HEK293 (cell line): ENCODE data around the gene BMP5.

Source experiments
- BCL11B ChIP-seq: fragments of 450-650 bp; formaldehyde crosslinking; IDR thresholded peaks from 2 replicates; pipeline ENCODE4 v1.5.1; 2016; ENCODE audit warnings: low read depth, missing biosample characterization, missing genetic modification characterization
- MYNN ChIP-seq: fragments of 450-650 bp; formaldehyde crosslinking; IDR thresholded peaks from 2 replicates; pipeline ENCODE4 v1.5.1; 2016; ENCODE audit warnings: missing biosample characterization, missing genetic modification characterization, borderline replicate concordance
- ZBTB20 ChIP-seq: fragments of 450-650 bp; formaldehyde crosslinking; IDR thresholded peaks from 2 replicates; pipeline ENCODE4 v1.5.1; 2016; ENCODE audit warnings: missing biosample characterization, missing genetic modification characterization
- ZNF10 ChIP-seq: fragments of 450-650 bp; formaldehyde crosslinking; IDR thresholded peaks from 2 replicates; pipeline ENCODE4 v1.5.1; 2017; ENCODE audit warnings: missing biosample characterization, missing genetic modification characterization
- ZNF311 ChIP-seq: fragments of 450-650 bp; formaldehyde crosslinking; IDR thresholded peaks from 2 replicates; pipeline ENCODE4 v1.5.1; 2017; ENCODE audit warnings: missing biosample characterization, missing genetic modification characterization, borderline replicate concordance
- ZNF423 ChIP-seq: fragments of 450-650 bp; formaldehyde crosslinking; IDR thresholded peaks from 2 replicates; pipeline ENCODE4 v1.5.1; 2016; ENCODE audit warnings: missing biosample characterization, missing genetic modification characterization
- ZNF561 ChIP-seq: fragments of 450-650 bp; IDR thresholded peaks from 2 replicates; pipeline ENCODE4 v1.5.1; 2018; ENCODE audit warnings: missing biosample characterization, missing genetic modification characterization, borderline replicate concordance
- ZNF624 ChIP-seq: fragments of 450-650 bp; formaldehyde crosslinking; IDR thresholded peaks from 2 replicates; pipeline ENCODE4 v1.5.1; 2017; ENCODE audit warnings: missing biosample characterization, missing genetic modification characterization
- ZNF843 ChIP-seq: fragments of 450-650 bp; formaldehyde crosslinking; IDR thresholded peaks from 2 replicates; pipeline ENCODE4 v1.5.1; 2016; ENCODE audit warnings: missing biosample characterization, missing genetic modification characterization
- TF ChIP-seq, protein P1 (sequence below): fragments of 450-650 bp; formaldehyde crosslinking; IDR thresholded peaks from 2 replicates; pipeline ENCODE4 v1.5.1; 2016; ENCODE audit warnings: missing biosample characterization, missing genetic modification characterization
- TF ChIP-seq, protein P2 (sequence below): fragments of 450-650 bp; formaldehyde crosslinking; IDR thresholded peaks from 2 replicates; pipeline ENCODE4; 2016; ENCODE audit warnings: missing biosample characterization, missing genetic modification characterization
- TF ChIP-seq, protein P3 (sequence below): fragments of 450-650 bp; formaldehyde crosslinking; IDR thresholded peaks from 2 replicates; pipeline ENCODE4 v1.5.1; 2016; ENCODE audit warnings: missing biosample characterization, missing genetic modification characterization, borderline replicate concordance
- TF ChIP-seq, protein P4 (sequence below): fragments of 450-650 bp; IDR thresholded peaks from 2 replicates; pipeline ENCODE4 v1.5.1; 2018; ENCODE audit warnings: missing biosample characterization, mild to moderate bottlenecking, missing genetic modification characterization
- TF ChIP-seq, protein P5 (sequence below): fragments of 450-650 bp; formaldehyde crosslinking; IDR thresholded peaks from 2 replicates; pipeline ENCODE4 v1.5.1; 2016; ENCODE audit warnings: missing biosample characterization, missing genetic modification characterization

DNA sequence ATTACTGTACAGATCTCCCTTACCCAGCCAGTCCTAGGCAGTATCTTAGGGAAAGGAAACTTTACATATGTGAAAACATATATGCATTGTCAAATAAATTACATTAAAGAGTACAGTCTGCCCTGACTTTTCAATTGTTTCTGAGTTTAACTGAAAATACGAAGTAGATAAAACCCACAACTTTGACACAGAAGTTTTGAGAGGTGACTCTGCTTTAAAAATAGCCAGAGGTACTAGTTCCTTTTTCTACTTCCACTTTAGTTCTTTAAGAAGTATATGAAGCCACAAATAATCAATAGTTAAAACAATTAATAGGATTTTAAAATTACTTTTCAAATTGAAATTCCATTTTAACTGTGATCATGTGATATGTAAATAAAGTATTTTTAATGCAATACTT, 62.9 kb downstream of the BMP5 start:
- TF ChIP-seq, protein P1, sequence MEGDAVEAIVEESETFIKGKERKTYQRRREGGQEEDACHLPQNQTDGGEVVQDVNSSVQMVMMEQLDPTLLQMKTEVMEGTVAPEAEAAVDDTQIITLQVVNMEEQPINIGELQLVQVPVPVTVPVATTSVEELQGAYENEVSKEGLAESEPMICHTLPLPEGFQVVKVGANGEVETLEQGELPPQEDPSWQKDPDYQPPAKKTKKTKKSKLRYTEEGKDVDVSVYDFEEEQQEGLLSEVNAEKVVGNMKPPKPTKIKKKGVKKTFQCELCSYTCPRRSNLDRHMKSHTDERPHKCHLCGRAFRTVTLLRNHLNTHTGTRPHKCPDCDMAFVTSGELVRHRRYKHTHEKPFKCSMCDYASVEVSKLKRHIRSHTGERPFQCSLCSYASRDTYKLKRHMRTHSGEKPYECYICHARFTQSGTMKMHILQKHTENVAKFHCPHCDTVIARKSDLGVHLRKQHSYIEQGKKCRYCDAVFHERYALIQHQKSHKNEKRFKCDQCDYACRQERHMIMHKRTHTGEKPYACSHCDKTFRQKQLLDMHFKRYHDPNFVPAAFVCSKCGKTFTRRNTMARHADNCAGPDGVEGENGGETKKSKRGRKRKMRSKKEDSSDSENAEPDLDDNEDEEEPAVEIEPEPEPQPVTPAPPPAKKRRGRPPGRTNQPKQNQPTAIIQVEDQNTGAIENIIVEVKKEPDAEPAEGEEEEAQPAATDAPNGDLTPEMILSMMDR (tag by site-specific recombination) = no peak
- TF ChIP-seq ZNF10 (no peak), ZNF561 (tag by site-specific recombination) (no peak), ZNF423 (tag by site-specific recombination) (no peak), ZBTB20 (tag by site-specific recombination) (no peak), ZNF624 (tag by site-specific recombination) (no peak), ZNF311 (no peak), BCL11B (no peak), MYNN (tag by site-specific recombination) (no peak), ZNF843 (tag by site-specific recombination) (no peak)
- TF ChIP-seq, protein P2, sequence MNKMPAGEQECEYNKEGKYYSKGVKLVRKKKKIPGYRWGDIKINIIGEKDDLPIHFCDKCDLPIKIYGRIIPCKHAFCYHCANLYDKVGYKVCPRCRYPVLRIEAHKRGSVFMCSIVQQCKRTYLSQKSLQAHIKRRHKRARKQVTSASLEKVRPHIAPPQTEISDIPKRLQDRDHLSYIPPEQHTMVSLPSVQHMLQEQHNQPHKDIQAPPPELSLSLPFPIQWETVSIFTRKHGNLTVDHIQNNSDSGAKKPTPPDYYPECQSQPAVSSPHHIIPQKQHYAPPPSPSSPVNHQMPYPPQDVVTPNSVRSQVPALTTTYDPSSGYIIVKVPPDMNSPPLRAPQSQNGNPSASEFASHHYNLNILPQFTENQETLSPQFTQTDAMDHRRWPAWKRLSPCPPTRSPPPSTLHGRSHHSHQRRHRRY (tag by site-specific recombination) = no peak
- TF ChIP-seq, protein P3, sequence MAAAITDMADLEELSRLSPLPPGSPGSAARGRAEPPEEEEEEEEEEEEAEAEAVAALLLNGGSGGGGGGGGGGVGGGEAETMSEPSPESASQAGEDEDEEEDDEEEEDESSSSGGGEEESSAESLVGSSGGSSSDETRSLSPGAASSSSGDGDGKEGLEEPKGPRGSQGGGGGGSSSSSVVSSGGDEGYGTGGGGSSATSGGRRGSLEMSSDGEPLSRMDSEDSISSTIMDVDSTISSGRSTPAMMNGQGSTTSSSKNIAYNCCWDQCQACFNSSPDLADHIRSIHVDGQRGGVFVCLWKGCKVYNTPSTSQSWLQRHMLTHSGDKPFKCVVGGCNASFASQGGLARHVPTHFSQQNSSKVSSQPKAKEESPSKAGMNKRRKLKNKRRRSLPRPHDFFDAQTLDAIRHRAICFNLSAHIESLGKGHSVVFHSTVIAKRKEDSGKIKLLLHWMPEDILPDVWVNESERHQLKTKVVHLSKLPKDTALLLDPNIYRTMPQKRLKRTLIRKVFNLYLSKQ (tag by site-specific recombination) = no peak
- TF ChIP-seq, protein P4, sequence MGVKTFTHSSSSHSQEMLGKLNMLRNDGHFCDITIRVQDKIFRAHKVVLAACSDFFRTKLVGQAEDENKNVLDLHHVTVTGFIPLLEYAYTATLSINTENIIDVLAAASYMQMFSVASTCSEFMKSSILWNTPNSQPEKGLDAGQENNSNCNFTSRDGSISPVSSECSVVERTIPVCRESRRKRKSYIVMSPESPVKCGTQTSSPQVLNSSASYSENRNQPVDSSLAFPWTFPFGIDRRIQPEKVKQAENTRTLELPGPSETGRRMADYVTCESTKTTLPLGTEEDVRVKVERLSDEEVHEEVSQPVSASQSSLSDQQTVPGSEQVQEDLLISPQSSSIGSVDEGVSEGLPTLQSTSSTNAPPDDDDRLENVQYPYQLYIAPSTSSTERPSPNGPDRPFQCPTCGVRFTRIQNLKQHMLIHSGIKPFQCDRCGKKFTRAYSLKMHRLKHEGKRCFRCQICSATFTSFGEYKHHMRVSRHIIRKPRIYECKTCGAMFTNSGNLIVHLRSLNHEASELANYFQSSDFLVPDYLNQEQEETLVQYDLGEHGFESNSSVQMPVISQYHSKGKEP (tag by site-specific recombination) = no peak
- TF ChIP-seq, protein P5, sequence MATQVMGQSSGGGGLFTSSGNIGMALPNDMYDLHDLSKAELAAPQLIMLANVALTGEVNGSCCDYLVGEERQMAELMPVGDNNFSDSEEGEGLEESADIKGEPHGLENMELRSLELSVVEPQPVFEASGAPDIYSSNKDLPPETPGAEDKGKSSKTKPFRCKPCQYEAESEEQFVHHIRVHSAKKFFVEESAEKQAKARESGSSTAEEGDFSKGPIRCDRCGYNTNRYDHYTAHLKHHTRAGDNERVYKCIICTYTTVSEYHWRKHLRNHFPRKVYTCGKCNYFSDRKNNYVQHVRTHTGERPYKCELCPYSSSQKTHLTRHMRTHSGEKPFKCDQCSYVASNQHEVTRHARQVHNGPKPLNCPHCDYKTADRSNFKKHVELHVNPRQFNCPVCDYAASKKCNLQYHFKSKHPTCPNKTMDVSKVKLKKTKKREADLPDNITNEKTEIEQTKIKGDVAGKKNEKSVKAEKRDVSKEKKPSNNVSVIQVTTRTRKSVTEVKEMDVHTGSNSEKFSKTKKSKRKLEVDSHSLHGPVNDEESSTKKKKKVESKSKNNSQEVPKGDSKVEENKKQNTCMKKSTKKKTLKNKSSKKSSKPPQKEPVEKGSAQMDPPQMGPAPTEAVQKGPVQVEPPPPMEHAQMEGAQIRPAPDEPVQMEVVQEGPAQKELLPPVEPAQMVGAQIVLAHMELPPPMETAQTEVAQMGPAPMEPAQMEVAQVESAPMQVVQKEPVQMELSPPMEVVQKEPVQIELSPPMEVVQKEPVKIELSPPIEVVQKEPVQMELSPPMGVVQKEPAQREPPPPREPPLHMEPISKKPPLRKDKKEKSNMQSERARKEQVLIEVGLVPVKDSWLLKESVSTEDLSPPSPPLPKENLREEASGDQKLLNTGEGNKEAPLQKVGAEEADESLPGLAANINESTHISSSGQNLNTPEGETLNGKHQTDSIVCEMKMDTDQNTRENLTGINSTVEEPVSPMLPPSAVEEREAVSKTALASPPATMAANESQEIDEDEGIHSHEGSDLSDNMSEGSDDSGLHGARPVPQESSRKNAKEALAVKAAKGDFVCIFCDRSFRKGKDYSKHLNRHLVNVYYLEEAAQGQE = no peak
